MM.1S (cell line): Measurements from ENCODE around the gene CLEC7A.

Experiments
- DNase-seq: peaks from one replicate; pipeline ENCODE4 v3.0.0-alpha.2; 2015
- H2AFZ ChIP-seq: fragments of 300-600 bp; sonication (generic); 2 replicates; pipeline ENCODE4 v1.6.0; 2016; ENCODE audit warnings: antibody characterized with exemption, low read length
- H3F3A ChIP-seq: fragments of 300-600 bp; sonication (generic); 2 replicates; pipeline ENCODE4 v1.6.1; 2016; ENCODE audit warnings: mild to moderate bottlenecking, antibody characterized with exemption, low read length, moderate library complexity, mixed read lengths; ENCODE audit not compliant: insufficient read depth
- H3K27ac ChIP-seq: fragments of 300-600 bp; sonication (generic); 2 replicates; pipeline ENCODE4 v1.5.1; 2016; ENCODE audit warnings: mild to moderate bottlenecking, low read length
- H3K27me3 ChIP-seq: fragments of 300-600 bp; sonication (generic); replicated peaks from 2 replicates; pipeline ENCODE4 v1.6.0; 2016; ENCODE audit warnings: low read length; ENCODE audit not compliant: insufficient read depth
- H3K36me3 ChIP-seq: fragments of 300-600 bp; sonication (generic); replicated peaks from 2 replicates; pipeline ENCODE4 v1.6.1; 2016; ENCODE audit warnings: mild to moderate bottlenecking, low read length, mixed read lengths; ENCODE audit not compliant: insufficient read depth
- H3K4me1 ChIP-seq: fragments of 300-600 bp; sonication (generic); 2 replicates; pipeline ENCODE4 v1.6.1; 2016; ENCODE audit warnings: low read length, mixed read lengths
- H3K4me2 ChIP-seq: fragments of 300-600 bp; sonication (generic); 2 replicates; pipeline ENCODE4 v1.6.0; 2016; ENCODE audit warnings: low read depth, low read length
- H3K4me3 ChIP-seq: fragments of 300-600 bp; sonication (generic); 2 replicates; pipeline ENCODE4 v1.5.1; 2016; ENCODE audit warnings: low read length, mixed read lengths
- H3K79me2 ChIP-seq: fragments of 300-600 bp; sonication (generic); 2 replicates; pipeline ENCODE4 v1.6.1; 2016; ENCODE audit warnings: mixed run types, low read length, mixed read lengths
- H3K9ac ChIP-seq: fragments of 300-600 bp; sonication (generic); 2 replicates; pipeline ENCODE4 v1.6.1; 2016; ENCODE audit warnings: low read length, mixed read lengths
- H3K9me2 ChIP-seq: fragments of 300-600 bp; sonication (generic); replicated peaks from 2 replicates; pipeline ENCODE4 v1.6.1; 2016; ENCODE audit warnings: mild to moderate bottlenecking, low read length, mixed read lengths; ENCODE audit not compliant: insufficient read depth
- H3K9me3 ChIP-seq: fragments of 300-600 bp; sonication (generic); replicated peaks from 2 replicates; pipeline ENCODE4 v1.6.1; 2016; ENCODE audit warnings: mild to moderate bottlenecking, low read length, mixed read lengths; ENCODE audit not compliant: insufficient read depth
- H4K20me1 ChIP-seq: fragments of 300-600 bp; sonication (generic); 2 replicates; pipeline ENCODE4 v1.6.1; 2016; ENCODE audit warnings: mild to moderate bottlenecking, low read length, moderate library complexity, mixed read lengths; ENCODE audit not compliant: insufficient read depth
- CTCF ChIP-seq: fragments of 300-600 bp; sonication (generic); IDR thresholded peaks from 2 replicates; pipeline ENCODE4 v1.5.1; 2016; ENCODE audit warnings: antibody characterized with exemption, low read length, mixed read lengths
- EZH2 ChIP-seq: fragments of 300-600 bp; sonication (generic); optimal IDR thresholded peaks from 2 replicates; pipeline ENCODE3; 2017; ENCODE audit warnings: low read depth, mild to moderate bottlenecking, antibody characterized with exemption, low read length, mixed read lengths
- EZH2phosphoT487 ChIP-seq: fragments of 300-600 bp; sonication (generic); IDR thresholded peaks from 2 replicates; pipeline ENCODE4 v1.6.1; 2018; ENCODE audit warnings: antibody characterized with exemption, low read length

The CLEC7A gene

GRCh38 chr12:10135126-10135525, 5.1 kb upstream of the CLEC7A start:
- no peaks in the 10 kb centered on the region for H3K9me3 ChIP-seq
- H3K27me3 ChIP-seq: no peaks in the 10 kb centered on the region
- H3K4me1 ChIP-seq: peaks cover 37% of the 10 kb centered on the region
- H4K20me1 ChIP-seq: no peaks in the 10 kb centered on the region
- no peak for TF ChIP-seq EZH2
- TF ChIP-seq CTCF: no peak
- TF ChIP-seq EZH2phosphoT487: no peak
- DNase-seq: no peak
- no peak overlapping the region for H3K4me2 ChIP-seq
- H3K4me3 ChIP-seq: no peak overlapping the region
- H3K36me3 ChIP-seq: no peaks in the 10 kb centered on the region
- H2AFZ ChIP-seq: no peak overlapping the region
- no peak overlapping the region for H3K9ac ChIP-seq
- no peak overlapping the region for H3K27ac ChIP-seq
- H3F3A ChIP-seq: peaks cover 11% of the 10 kb centered on the region
- H3K9me2 ChIP-seq: no peaks in the 10 kb centered on the region
- H3K79me2 ChIP-seq: no peaks in the 10 kb centered on the region

- peaks cover 40% of the 10 kb centered on the region for H3K4me1 ChIP-seq
- H3K4me3 ChIP-seq: no peak overlapping the region
- H3K9me3 ChIP-seq: no peaks in the 10 kb centered on the region
- H3F3A ChIP-seq: peaks cover 23% of the 10 kb centered on the region
- no peak for DNase-seq
- H2AFZ ChIP-seq: no peak overlapping the region
- H4K20me1 ChIP-seq: no peaks in the 10 kb centered on the region
- no peaks in the 10 kb centered on the region for H3K27me3 ChIP-seq
- H3K79me2 ChIP-seq: peaks cover 13% of the 10 kb centered on the region
- no peak overlapping the region for H3K4me2 ChIP-seq
- H3K36me3 ChIP-seq: no peaks in the 10 kb centered on the region
- no peak overlapping the region for H3K27ac ChIP-seq
- no peaks in the 10 kb centered on the region for H3K9me2 ChIP-seq
- TF ChIP-seq CTCF (no peak), EZH2 (no peak)
- no peak overlapping the region for H3K9ac ChIP-seq
These were observed 2.9 kb upstream of the CLEC7A start for GRCh38 chr12:10132850-10133370.

- H3K9me2 ChIP-seq: no peaks in the 10 kb centered on the region
These were observed 1.2 kb upstream of the CLEC7A start for GRCh38 chr12:10131111-10131690.

More at GRCh38 chr12:10131111-10131690, 1.2 kb upstream of the CLEC7A start:
- peak overlapping the region; percentile 89; the same call in 1 of the 2 replicates for H3K27ac ChIP-seq
- peaks cover 23% of the 10 kb centered on the region for H3F3A ChIP-seq
- no peaks in the 10 kb centered on the region for H3K9me3 ChIP-seq
- H3K4me1 ChIP-seq: peaks cover 34% of the 10 kb centered on the region
- peak overlapping the region; percentile 11; the same call in 1 of the 2 replicates for H2AFZ ChIP-seq
- H4K20me1 ChIP-seq: no peaks in the 10 kb centered on the region
- DNase-seq: no peak
- no peak overlapping the region for H3K9ac ChIP-seq
- H3K36me3 ChIP-seq: no peaks in the 10 kb centered on the region
- TF ChIP-seq CTCF: no peak
- no peaks in the 10 kb centered on the region for H3K27me3 ChIP-seq
- H3K4me2 ChIP-seq: no peak overlapping the region; the same call in 1 of the 2 replicates
- H3K79me2 ChIP-seq: peaks cover 13% of the 10 kb centered on the region
- H3K4me3 ChIP-seq: no peak overlapping the region
